Panc1 (cell line): Measurements from ENCODE around the gene GPR27. TPM values are rescaled to one million over a fixed set of nuclear protein-coding genes. Genes with fewer than 3 reads are reported as not detected.

Source experiments
- ATAC-seq: fragments of 200-7000 bp; cut with Tn5 transposase; 2 replicates; pipeline ENCODE4 v1.9.1; 2020; ENCODE audit warnings: mild to moderate bottlenecking, moderate library complexity
- BruUV-seq: library from RNA; stranded (reverse); fragments of 400-500 nt; replicated peaks from 2 replicates; lab custom pipeline; 2021; lab: Mats Ljungman, UMichigan
- CTCF ChIA-PET: fragments of 300-600 bp; sonication (Branson Sonifier 250); formaldehyde crosslinking; loops from one replicate; lab custom pipeline; 2022; ENCODE audit warnings: antibody characterized with exemption; lab: Charles Lee
- POLR2A ChIA-PET: fragments of 300-600 bp; sonication (Branson Sonifier 250); formaldehyde crosslinking; loops from one replicate; lab custom pipeline; 2022; ENCODE audit warnings: antibody characterized with exemption; lab: Charles Lee
- DNase-seq: peaks from one replicate; pipeline ENCODE4 v3.0.0-alpha.2; 2010; ENCODE audit warnings: low read depth, low spot score
- H3K27ac ChIP-seq: 2 replicates; pipeline ENCODE4 v1.5.1; 2011; ENCODE audit warnings: mild to moderate bottlenecking, low read length, inconsistent platforms
- H3K27me3 ChIP-seq: fragments of 200-500 bp; sonication (Bioruptor generic); 2 replicates; pipeline ENCODE4 v1.6.0; 2014; ENCODE audit warnings: low read length, inconsistent platforms; ENCODE audit not compliant: control insufficient read depth, insufficient read depth
- H3K36me3 ChIP-seq: fragments of 200-500 bp; sonication (Bioruptor generic); 2 replicates; pipeline ENCODE4 v1.5.1; 2014; ENCODE audit warnings: inconsistent platforms, mild to moderate bottlenecking, low read length, moderate library complexity; ENCODE audit not compliant: control insufficient read depth, insufficient read depth
- H3K4me1 ChIP-seq: 2 replicates; pipeline ENCODE4 v1.5.1; 2011; ENCODE audit warnings: inconsistent platforms, mild to moderate bottlenecking, low read length, moderate library complexity; ENCODE audit not compliant: control insufficient read depth, insufficient read depth
- H3K4me3 ChIP-seq, 2 experiments: 2 replicates each; pipeline ENCODE4 v1.5.1; 2011 to 2012; ENCODE audit warnings: low read depth in 2 of 2, low read length in 2 of 2, mild to moderate bottlenecking in 2 of 2, inconsistent platforms in 1 of 2, moderate library complexity in 1 of 2
- H3K9me3 ChIP-seq: fragments of 200-500 bp; sonication (Bioruptor generic); 2 replicates; pipeline ENCODE4 v1.5.1; 2014; ENCODE audit warnings: low read depth, mild to moderate bottlenecking, inconsistent platforms, low read length, moderate library complexity; ENCODE audit not compliant: control insufficient read depth, insufficient read depth
- POLR2AphosphoS5 ChIP-seq: IDR thresholded peaks from 2 replicates; pipeline ENCODE4 v1.6.1; 2012; ENCODE audit warnings: mild to moderate bottlenecking, low read depth, low read length, moderate library complexity
- SIN3A ChIP-seq: IDR thresholded peaks from 2 replicates; pipeline ENCODE4 v1.6.1; 2012; ENCODE audit warnings: low read depth, mild to moderate bottlenecking, low read length, moderate library complexity, borderline replicate concordance; ENCODE audit not compliant: insufficient read depth
- TCF7L2 ChIP-seq: IDR thresholded peaks from 2 replicates; pipeline ENCODE4 v1.6.1; 2011; ENCODE audit warnings: mild to moderate bottlenecking, low read depth, low read length, inconsistent platforms
- in situ Hi-C: cut with HindIII; loops from 2 replicates; pipeline ENCODE4 v1.10.0; 2016; ENCODE audit warnings: low sequenced_read_pairs, low pct_unique_long_range_greater_than_20kb
- intact Hi-C: fragments of 100-400 bp; cut with micrococcal nuclease; formaldehyde crosslinking; loops from one replicate; pipeline ENCODE4 v1.10.0; 2022; ENCODE audit not compliant: unreplicated experiment
- total RNA-seq: library from RNA; stranded (reverse); gene quantifications from one replicate; pipeline ENCODE4 v1.2.1, GENCODE V29; 2021; ENCODE audit not compliant: unreplicated experiment
- TF ChIP-seq, protein P1 (sequence below): fragments of 450-650 bp; IDR thresholded peaks from 2 replicates; pipeline ENCODE4 v1.5.1; 2017; ENCODE audit warnings: mild to moderate bottlenecking
- TF ChIP-seq, protein P2 (sequence below), 2 experiments: IDR thresholded peaks; 2 replicates each; pipeline ENCODE4 v1.6.1; 2011 to 2012; ENCODE audit warnings: low read depth in 2 of 2, control low read depth in 1 of 2, low read length in 1 of 2, mild to moderate bottlenecking in 1 of 2, moderate library complexity in 1 of 2; ENCODE audit not compliant: insufficient read depth in 1 of 2

Gene GPR27
- total RNA-seq, 1 experiment from 2014 or later = 0.15 TPM

DNA sequence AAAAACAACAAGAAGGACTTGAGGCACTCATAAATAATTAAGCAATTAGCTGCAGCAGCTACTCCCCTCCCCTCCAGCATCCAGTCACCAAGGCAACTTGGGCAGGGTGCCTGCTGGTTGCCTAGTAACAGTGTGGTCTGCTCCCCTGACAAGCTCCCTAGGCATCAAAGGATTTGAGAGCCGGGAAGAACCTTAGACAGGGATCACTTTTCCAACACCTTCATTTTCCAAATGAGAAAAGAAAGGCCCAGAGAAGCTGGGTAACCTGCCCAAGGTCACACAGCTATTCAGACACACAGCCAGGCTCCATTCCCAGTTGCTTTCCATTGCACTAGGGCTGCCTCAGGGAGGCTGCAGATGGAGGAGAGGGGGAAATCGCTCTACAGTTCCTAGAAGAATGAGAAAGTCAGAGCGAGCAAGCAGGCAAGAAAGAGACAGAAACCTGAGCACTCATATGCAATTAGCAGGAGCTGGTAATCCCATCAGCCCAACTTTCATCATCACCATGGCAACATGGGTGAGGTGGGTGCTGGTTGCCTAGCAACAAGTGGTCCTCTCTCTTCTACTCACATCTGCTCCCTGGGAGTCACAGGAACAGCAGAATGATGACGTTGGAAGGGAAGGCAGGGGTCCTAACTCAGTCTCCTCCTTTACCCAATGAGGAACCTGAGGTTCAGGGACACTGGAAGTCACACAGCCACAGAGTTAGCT is 24.9 kb upstream of the GPR27 start:
- DNase-seq (no peak), ATAC-seq (no peak)
- Histone ChIP-seq H3K4me1 (no peaks in the 10 kb centered on the region), H3K27me3 (peaks cover 6% of the 10 kb centered on the region), H3K27ac (no peak overlapping the region), H3K36me3 (no peaks in the 10 kb centered on the region), H3K4me3 (no peak overlapping the region), H3K9me3 (no peaks in the 10 kb centered on the region)
- POLR2A ChIA-PET = interaction anchor here (0.6 kb wide), 1 partner anchor 47 kb away, joined by 11 read pairs; no protein-coding TSS in a partner anchor
- TF ChIP-seq TCF7L2 = no peak
- TF ChIP-seq, protein P1, sequence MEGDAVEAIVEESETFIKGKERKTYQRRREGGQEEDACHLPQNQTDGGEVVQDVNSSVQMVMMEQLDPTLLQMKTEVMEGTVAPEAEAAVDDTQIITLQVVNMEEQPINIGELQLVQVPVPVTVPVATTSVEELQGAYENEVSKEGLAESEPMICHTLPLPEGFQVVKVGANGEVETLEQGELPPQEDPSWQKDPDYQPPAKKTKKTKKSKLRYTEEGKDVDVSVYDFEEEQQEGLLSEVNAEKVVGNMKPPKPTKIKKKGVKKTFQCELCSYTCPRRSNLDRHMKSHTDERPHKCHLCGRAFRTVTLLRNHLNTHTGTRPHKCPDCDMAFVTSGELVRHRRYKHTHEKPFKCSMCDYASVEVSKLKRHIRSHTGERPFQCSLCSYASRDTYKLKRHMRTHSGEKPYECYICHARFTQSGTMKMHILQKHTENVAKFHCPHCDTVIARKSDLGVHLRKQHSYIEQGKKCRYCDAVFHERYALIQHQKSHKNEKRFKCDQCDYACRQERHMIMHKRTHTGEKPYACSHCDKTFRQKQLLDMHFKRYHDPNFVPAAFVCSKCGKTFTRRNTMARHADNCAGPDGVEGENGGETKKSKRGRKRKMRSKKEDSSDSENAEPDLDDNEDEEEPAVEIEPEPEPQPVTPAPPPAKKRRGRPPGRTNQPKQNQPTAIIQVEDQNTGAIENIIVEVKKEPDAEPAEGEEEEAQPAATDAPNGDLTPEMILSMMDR = no peak
- no peak for TF ChIP-seq POLR2AphosphoS5
- no peak for TF ChIP-seq SIN3A
- TF ChIP-seq, protein P2, sequence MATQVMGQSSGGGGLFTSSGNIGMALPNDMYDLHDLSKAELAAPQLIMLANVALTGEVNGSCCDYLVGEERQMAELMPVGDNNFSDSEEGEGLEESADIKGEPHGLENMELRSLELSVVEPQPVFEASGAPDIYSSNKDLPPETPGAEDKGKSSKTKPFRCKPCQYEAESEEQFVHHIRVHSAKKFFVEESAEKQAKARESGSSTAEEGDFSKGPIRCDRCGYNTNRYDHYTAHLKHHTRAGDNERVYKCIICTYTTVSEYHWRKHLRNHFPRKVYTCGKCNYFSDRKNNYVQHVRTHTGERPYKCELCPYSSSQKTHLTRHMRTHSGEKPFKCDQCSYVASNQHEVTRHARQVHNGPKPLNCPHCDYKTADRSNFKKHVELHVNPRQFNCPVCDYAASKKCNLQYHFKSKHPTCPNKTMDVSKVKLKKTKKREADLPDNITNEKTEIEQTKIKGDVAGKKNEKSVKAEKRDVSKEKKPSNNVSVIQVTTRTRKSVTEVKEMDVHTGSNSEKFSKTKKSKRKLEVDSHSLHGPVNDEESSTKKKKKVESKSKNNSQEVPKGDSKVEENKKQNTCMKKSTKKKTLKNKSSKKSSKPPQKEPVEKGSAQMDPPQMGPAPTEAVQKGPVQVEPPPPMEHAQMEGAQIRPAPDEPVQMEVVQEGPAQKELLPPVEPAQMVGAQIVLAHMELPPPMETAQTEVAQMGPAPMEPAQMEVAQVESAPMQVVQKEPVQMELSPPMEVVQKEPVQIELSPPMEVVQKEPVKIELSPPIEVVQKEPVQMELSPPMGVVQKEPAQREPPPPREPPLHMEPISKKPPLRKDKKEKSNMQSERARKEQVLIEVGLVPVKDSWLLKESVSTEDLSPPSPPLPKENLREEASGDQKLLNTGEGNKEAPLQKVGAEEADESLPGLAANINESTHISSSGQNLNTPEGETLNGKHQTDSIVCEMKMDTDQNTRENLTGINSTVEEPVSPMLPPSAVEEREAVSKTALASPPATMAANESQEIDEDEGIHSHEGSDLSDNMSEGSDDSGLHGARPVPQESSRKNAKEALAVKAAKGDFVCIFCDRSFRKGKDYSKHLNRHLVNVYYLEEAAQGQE (IDR thresholded peaks at IDR 0.05; ENCODE audit: insufficient read depth in 1 of 2, low read depth in 2 of 2, low read length in 1 of 2) = no peak
- BruUV-seq = no TSS peak
- intact Hi-C loops (no loop called here), in situ Hi-C loops (no loop called here)
- CTCF ChIA-PET = interaction anchor here (0.6 kb wide), 1 partner anchor 1628 kb away, joined by 3 read pairs; no protein-coding TSS in a partner anchor

DNA sequence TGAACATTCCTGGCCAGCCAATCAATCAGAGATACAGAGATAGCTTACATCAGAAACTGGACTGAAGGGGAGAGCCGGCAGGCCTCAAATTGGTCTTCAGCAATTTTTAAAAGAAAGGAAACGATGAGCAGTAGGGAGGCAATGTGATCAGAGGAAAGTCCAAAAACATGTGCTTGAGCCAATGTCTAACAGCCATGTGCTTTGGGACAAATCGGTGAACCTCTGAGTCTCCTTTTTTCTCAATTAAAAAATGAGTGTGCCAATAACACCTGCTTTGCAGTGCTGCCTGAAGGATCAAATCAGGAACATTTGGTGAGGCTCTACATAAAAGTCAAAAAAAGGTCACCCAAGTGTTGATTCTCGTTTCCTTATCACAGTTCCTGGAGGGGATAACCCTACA is 21.0 kb upstream of the GPR27 start:
- TF ChIP-seq, protein P1 = no peak
- no peak for TF ChIP-seq SIN3A
- no peak for TF ChIP-seq POLR2AphosphoS5
- TF ChIP-seq TCF7L2 = no peak
- TF ChIP-seq, protein P2 (IDR thresholded peaks at IDR 0.05; ENCODE audit: insufficient read depth in 1 of 2, low read depth in 2 of 2, low read length in 1 of 2) = no peak

More for the DNA sequence above, 21.0 kb upstream of the GPR27 start:
- in situ Hi-C loops = no loop called here
- DNase-seq (no peak), ATAC-seq (no peak)
- BruUV-seq = no TSS peak
- H3K27me3 ChIP-seq = peaks cover 2% of the 10 kb centered on the region
- POLR2A ChIA-PET = no interaction called here
- H3K4me1 ChIP-seq = no peaks in the 10 kb centered on the region
- H3K4me3 ChIP-seq = no peak overlapping the region
- H3K9me3 ChIP-seq = no peaks in the 10 kb centered on the region
- H3K27ac ChIP-seq = no peak overlapping the region
- CTCF ChIA-PET = no interaction called here
- intact Hi-C loops = no loop called here
- H3K36me3 ChIP-seq = no peaks in the 10 kb centered on the region
